ENCODE results near the gene CA7. TPM values are rescaled to one million over a fixed set of nuclear protein-coding genes. Genes with fewer than 3 reads are reported as not detected.

The CA7 gene
- total and polyA plus RNA-seq, 8 donors, result not detected

DNA sequence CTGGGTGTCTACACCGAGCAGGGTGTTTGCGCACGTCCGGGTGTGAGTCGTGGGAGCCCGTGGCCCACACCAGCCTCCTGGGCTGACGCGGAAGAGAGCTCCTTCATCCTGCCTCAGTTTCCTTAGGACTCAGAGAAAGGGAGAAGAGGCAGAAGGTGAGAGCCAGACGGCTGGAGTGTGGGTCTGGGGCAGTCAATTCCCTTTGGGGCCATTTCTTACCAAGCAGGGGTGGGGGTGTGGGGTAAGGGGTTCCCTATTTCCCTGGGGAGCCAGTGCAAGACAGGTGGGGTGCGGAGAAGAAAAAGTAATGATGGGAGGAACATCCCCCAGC, 831 bp downstream of the CA7 start:
- H3K27me3 ChIP-seq, result peaks cover 23 to 44% of the 10 kb centered on the region in 2 donors
- TF ChIP-seq, protein P1, sequence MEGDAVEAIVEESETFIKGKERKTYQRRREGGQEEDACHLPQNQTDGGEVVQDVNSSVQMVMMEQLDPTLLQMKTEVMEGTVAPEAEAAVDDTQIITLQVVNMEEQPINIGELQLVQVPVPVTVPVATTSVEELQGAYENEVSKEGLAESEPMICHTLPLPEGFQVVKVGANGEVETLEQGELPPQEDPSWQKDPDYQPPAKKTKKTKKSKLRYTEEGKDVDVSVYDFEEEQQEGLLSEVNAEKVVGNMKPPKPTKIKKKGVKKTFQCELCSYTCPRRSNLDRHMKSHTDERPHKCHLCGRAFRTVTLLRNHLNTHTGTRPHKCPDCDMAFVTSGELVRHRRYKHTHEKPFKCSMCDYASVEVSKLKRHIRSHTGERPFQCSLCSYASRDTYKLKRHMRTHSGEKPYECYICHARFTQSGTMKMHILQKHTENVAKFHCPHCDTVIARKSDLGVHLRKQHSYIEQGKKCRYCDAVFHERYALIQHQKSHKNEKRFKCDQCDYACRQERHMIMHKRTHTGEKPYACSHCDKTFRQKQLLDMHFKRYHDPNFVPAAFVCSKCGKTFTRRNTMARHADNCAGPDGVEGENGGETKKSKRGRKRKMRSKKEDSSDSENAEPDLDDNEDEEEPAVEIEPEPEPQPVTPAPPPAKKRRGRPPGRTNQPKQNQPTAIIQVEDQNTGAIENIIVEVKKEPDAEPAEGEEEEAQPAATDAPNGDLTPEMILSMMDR (IDR thresholded peaks at IDR 0.05), result no peak
- H3K4me3 ChIP-seq, result peak overlapping the region; percentile 22 to 23
- intact Hi-C loops (cut with DNase I), result no loop called here
- DNase-seq, result no peak
- H3K9me3 ChIP-seq, result no peaks in the 10 kb centered on the region
- ATAC-seq, result no peak
- no peak overlapping the region for H3K27ac ChIP-seq
- no peaks in the 10 kb centered on the region for H3K36me3 ChIP-seq
- H3K4me1 ChIP-seq, result peaks cover 11 to 12% of the 10 kb centered on the region in 2 donors

DNA sequence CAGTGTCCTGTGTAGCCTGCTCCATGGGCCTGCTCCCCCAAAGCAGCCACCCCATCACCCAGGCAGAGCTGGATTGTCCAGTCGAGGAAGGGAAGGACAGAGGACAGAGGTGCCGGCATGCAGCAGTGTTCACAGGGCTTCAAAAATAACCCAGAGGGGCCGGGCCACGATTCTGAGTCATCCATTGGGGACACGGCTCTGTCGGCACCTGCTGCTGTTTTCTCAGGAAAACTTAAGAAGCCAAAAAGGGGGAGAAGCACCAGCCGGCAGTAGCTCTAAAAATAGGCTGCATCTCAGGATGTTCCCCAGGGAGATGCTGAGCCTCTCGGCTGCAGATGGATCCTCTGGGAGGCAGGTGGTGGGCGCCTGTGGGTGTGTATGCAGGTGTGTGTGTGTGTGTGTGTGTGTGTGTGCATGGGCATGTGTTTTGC, 1.6 kb downstream of the CA7 start:
- Histone ChIP-seq H3K9me3 (no peaks in the 10 kb centered on the region), H3K4me3 (no peak overlapping the region), H3K27ac (no peak overlapping the region), H3K27me3 (peaks cover 23 to 44% of the 10 kb centered on the region in 2 donors), H3K36me3 (no peaks in the 10 kb centered on the region), H3K4me1 (peaks cover 11 to 12% of the 10 kb centered on the region in 2 donors)
- TF ChIP-seq, protein P1 (IDR thresholded peaks at IDR 0.05), result no peak
- no peak for ATAC-seq
- DNase-seq, result no peak
- intact Hi-C loops (cut with DNase I), result no loop called here

DNA sequence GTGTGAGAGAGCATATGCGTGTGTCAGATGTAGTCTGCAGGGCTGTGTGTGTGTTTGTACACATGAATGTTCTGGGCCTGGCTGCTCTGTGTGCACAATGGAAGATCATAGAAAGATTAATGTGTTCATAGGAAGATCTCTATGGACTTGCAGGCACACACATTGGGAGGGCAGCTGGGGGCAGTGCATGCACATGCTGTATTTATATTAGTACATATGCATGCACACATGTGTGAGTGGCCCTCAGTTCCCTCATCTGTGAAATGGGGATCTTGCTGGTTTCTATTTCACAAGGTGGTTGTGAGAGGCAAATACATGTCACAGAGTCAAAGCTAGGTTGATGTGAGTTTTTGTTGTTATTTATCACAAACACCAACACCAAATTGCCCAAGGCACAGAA, 2.1 kb downstream of the CA7 start:
- DNase-seq (no peak), ATAC-seq (no peak)
- Histone ChIP-seq H3K4me1 (peaks cover 11 to 12% of the 10 kb centered on the region in 2 donors), H3K27me3 (peaks cover 23 to 44% of the 10 kb centered on the region in 2 donors), H3K27ac (no peak overlapping the region), H3K9me3 (no peaks in the 10 kb centered on the region), H3K36me3 (no peaks in the 10 kb centered on the region), H3K4me3 (no peak overlapping the region)
- TF ChIP-seq, protein P1 (IDR thresholded peaks at IDR 0.05), result no peak
- intact Hi-C loops (cut with DNase I), result no loop called here

DNA sequence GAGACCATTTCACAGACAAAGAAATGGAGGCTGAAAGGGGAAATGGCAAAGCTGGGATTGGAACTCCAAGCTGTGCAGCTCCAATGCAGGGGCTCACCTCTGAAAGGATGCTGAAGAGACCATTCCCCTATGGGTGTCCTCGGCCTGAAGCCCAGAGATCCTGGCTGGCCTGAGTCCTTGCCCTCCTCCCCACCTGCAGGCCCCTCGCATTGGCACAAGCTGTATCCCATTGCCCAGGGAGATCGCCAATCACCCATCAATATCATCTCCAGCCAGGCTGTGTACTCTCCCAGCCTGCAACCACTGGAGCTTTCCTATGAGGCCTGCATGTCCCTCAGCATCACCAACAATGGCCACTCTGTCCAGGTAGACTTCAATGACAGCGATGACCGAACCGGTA, 2.6 kb downstream of the CA7 start:
- Histone ChIP-seq H3K36me3 (no peaks in the 10 kb centered on the region), H3K27me3 (peaks cover 23 to 44% of the 10 kb centered on the region in 2 donors), H3K9me3 (no peaks in the 10 kb centered on the region), H3K4me3 (no peak overlapping the region), H3K27ac (no peak overlapping the region), H3K4me1 (peaks cover 11 to 12% of the 10 kb centered on the region in 2 donors)
- no peak for DNase-seq
- ATAC-seq, result no peak
- intact Hi-C loops (cut with DNase I), result no loop called here
- TF ChIP-seq, protein P1 (IDR thresholded peaks at IDR 0.05), result no peak

DNA sequence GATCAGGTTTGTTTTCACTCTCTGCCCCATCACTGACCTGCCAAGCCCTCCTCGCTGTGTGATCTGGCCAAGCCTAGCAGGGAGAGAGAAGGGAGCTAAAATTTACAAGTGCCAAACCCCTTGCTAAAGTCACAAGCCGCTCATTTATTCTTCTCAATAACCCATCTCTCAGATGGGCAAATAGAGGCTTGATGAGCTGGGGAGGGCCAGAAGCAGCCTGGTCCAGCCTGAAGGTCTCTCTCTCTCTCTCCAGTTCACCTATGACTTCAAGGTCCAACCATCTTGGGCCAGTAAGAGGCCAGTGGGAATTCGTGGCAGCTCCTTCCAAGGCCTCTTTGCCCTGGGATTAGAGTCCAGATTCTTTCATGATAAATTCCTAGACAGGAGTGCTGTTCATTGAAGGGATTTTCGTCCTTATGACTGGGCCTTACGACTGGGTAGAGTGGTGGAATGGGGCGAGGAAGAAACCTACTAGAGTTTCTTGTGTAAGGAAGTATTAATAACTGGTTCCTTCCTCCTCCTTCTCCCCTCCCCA, 3.4 kb downstream of the CA7 start:
- Histone ChIP-seq H3K9me3 (no peaks in the 10 kb centered on the region), H3K27ac (no peak overlapping the region), H3K27me3 (peaks cover 23 to 44% of the 10 kb centered on the region in 2 donors), H3K4me3 (no peak overlapping the region), H3K36me3 (no peaks in the 10 kb centered on the region), H3K4me1 (peaks cover 11 to 12% of the 10 kb centered on the region in 2 donors)
- TF ChIP-seq, protein P1 (IDR thresholded peaks at IDR 0.05), result no peak
- DNase-seq, result no peak
- intact Hi-C loops (cut with DNase I), result no loop called here
- ATAC-seq, result no peak
